Measurements from ENCODE around the gene LRRC3B.

Gene LRRC3B

GRCh38 chr3:26631390-26631738 lies 8.8 kb downstream of the LRRC3B start:
- no peak for DNase-seq (ENCODE audit: low read depth)

GRCh38 chr3:26634601-26635000 lies 12.0 kb downstream of the LRRC3B start:
- DNase-seq (ENCODE audit: low read depth): no peak

- DNase-seq (ENCODE audit: low read depth): no peak
Observed at GRCh38 chr3:26636096-26636727, 13.6 kb downstream of the LRRC3B start.

GRCh38 chr3:26637698-26638097 lies 15.1 kb downstream of the LRRC3B start:
- no peak for DNase-seq (ENCODE audit: low read depth)

- no peak for DNase-seq (ENCODE audit: low read depth)
Observed at GRCh38 chr3:26638113-26638512, 15.5 kb downstream of the LRRC3B start.

- no peak for DNase-seq (ENCODE audit: low read depth)
Observed at GRCh38 chr3:26639339-26639738, 16.8 kb downstream of the LRRC3B start.

GRCh38 chr3:26647078-26647477 lies 24.5 kb downstream of the LRRC3B start:
- DNase-seq (ENCODE audit: low read depth): no peak

GRCh38 chr3:26648461-26648860 lies 25.9 kb downstream of the LRRC3B start:
- DNase-seq (ENCODE audit: low read depth): no peak

- DNase-seq (ENCODE audit: low read depth): no peak
Observed at GRCh38 chr3:26652164-26652563, 29.6 kb downstream of the LRRC3B start.

GRCh38 chr3:26653811-26654425 lies 31.3 kb downstream of the LRRC3B start:
- no peak for DNase-seq (ENCODE audit: low read depth)

- DNase-seq (ENCODE audit: low read depth): no peak
Observed at GRCh38 chr3:26655231-26655630, 32.7 kb downstream of the LRRC3B start.

- DNase-seq (ENCODE audit: low read depth): no peak
Observed at GRCh38 chr3:26657348-26657976, 34.9 kb downstream of the LRRC3B start.

GRCh38 chr3:26668171-26668570 lies 45.6 kb downstream of the LRRC3B start:
- DNase-seq (ENCODE audit: low read depth): no peak

- DNase-seq (ENCODE audit: low read depth): no peak
Observed at GRCh38 chr3:26668696-26669095, 46.1 kb downstream of the LRRC3B start.

GRCh38 chr3:26675336-26675735 lies 52.8 kb downstream of the LRRC3B start:
- DNase-seq (ENCODE audit: low read depth): no peak

GRCh38 chr3:26681632-26682031 lies 59.1 kb downstream of the LRRC3B start:
- no peak for DNase-seq (ENCODE audit: low read depth)

- no peak for DNase-seq (ENCODE audit: low read depth)
Observed at GRCh38 chr3:26682406-26682805, 59.8 kb downstream of the LRRC3B start.

GRCh38 chr3:26683902-26684301 lies 61.3 kb downstream of the LRRC3B start:
- no peak for DNase-seq (ENCODE audit: low read depth)

GRCh38 chr3:26687466-26687865 lies 64.9 kb downstream of the LRRC3B start:
- no peak for DNase-seq (ENCODE audit: low read depth)

GRCh38 chr3:26699553-26699952 lies 77.0 kb downstream of the LRRC3B start:
- DNase-seq (ENCODE audit: low read depth): no peak

- no peak for DNase-seq (ENCODE audit: low read depth)
Observed at GRCh38 chr3:26703519-26703918, 80.9 kb downstream of the LRRC3B start.

GRCh38 chr3:26704736-26705135 lies 82.2 kb downstream of the LRRC3B start:
- DNase-seq (ENCODE audit: low read depth): no peak

GRCh38 chr3:26708501-26708900 lies 85.9 kb downstream of the LRRC3B start:
- DNase-seq (ENCODE audit: low read depth): no peak
